Measurements from ENCODE around the gene DNAH2. TPM values are rescaled to one million over a fixed set of nuclear protein-coding genes. Genes with fewer than 3 reads are reported as not detected.

Gene DNAH2
- total and polyA plus RNA-seq, 2 of the 4 experiments (the other 2 are of a cell fraction): under 0.01 to 0.02 TPM

DNA sequence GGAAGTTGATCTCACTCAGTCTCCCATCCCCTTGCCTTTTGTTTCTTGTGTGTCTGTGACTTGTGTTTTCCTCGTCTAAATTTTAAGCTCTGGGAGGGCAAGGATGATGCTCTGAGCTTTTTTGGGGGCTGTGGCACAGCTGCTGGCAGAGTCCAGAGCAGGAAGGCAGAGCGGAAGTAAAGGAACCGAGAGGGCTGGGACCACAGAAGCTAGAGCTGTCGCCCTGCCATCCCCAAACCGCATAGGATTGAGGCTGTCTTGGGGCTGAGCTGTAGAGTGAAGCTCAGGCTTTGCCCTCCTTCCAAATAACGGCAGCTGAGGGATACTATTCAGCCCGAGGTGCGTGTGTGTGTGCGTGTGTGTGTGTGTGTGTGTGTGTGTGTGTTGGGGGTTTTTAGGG, 3.8 kb upstream of the DNAH2 start:
- H3K4me2 ChIP-seq (ENCODE audit: low read depth, low read length): no peak overlapping the region
- H3K4me1 ChIP-seq (ENCODE audit: control insufficient read depth, insufficient read depth, low read length): peaks cover 5% of the 10 kb centered on the region; the same call in 1 of the 2 replicates
- BruUV-seq (replicated peaks): no TSS peak
- H3K27me3 ChIP-seq (ENCODE audit: control insufficient read depth, insufficient read depth, low read length): peaks cover 59% of the 10 kb centered on the region
- DNase-seq: no peak
- H2AFZ ChIP-seq (replicated peaks; ENCODE audit: low read length, poor library complexity): no peak overlapping the region
- 70% methylated on average over 4 of the region's 9 CpGs; no CpG with 5 or more reads in 1 of the 2 experiments for WGBS, 2 experiments (ENCODE audit: extremely low coverage in 2 of 2, insufficient read length in 1 of 2)
- TF ChIP-seq POLR2A (IDR thresholded peaks at IDR 0.05; ENCODE audit: low read depth, low read length): no peak
- TF ChIP-seq, protein P1, sequence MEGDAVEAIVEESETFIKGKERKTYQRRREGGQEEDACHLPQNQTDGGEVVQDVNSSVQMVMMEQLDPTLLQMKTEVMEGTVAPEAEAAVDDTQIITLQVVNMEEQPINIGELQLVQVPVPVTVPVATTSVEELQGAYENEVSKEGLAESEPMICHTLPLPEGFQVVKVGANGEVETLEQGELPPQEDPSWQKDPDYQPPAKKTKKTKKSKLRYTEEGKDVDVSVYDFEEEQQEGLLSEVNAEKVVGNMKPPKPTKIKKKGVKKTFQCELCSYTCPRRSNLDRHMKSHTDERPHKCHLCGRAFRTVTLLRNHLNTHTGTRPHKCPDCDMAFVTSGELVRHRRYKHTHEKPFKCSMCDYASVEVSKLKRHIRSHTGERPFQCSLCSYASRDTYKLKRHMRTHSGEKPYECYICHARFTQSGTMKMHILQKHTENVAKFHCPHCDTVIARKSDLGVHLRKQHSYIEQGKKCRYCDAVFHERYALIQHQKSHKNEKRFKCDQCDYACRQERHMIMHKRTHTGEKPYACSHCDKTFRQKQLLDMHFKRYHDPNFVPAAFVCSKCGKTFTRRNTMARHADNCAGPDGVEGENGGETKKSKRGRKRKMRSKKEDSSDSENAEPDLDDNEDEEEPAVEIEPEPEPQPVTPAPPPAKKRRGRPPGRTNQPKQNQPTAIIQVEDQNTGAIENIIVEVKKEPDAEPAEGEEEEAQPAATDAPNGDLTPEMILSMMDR (conservative IDR thresholded peaks at IDR 0.05; ENCODE audit: low read depth, low read length): no peak
- no peak for TF ChIP-seq MAZ (IDR thresholded peaks at IDR 0.05; ENCODE audit: borderline replicate concordance, low read depth, low read length)
- TF ChIP-seq NFE2L2 (IDR thresholded peaks at IDR 0.05; ENCODE audit: low read depth, low read length): no peak
- no peak for TF ChIP-seq RAD21 (IDR thresholded peaks at IDR 0.05; ENCODE audit: low read length)
- TF ChIP-seq, protein P2, sequence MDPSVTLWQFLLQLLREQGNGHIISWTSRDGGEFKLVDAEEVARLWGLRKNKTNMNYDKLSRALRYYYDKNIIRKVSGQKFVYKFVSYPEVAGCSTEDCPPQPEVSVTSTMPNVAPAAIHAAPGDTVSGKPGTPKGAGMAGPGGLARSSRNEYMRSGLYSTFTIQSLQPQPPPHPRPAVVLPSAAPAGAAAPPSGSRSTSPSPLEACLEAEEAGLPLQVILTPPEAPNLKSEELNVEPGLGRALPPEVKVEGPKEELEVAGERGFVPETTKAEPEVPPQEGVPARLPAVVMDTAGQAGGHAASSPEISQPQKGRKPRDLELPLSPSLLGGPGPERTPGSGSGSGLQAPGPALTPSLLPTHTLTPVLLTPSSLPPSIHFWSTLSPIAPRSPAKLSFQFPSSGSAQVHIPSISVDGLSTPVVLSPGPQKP (IDR thresholded peaks at IDR 0.05; ENCODE audit: borderline replicate concordance, low read depth, low read length): no peak
- TF ChIP-seq MAFK (IDR thresholded peaks at IDR 0.05; ENCODE audit: low read depth, low read length): no peak
- TF ChIP-seq, protein P3, sequence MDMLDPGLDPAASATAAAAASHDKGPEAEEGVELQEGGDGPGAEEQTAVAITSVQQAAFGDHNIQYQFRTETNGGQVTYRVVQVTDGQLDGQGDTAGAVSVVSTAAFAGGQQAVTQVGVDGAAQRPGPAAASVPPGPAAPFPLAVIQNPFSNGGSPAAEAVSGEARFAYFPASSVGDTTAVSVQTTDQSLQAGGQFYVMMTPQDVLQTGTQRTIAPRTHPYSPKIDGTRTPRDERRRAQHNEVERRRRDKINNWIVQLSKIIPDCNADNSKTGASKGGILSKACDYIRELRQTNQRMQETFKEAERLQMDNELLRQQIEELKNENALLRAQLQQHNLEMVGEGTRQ (IDR thresholded peaks at IDR 0.05; ENCODE audit: low read depth, low read length): no peak
- TF ChIP-seq RCOR1 (IDR thresholded peaks at IDR 0.05; ENCODE audit: insufficient replicate concordance, low read length): no peak
- TF ChIP-seq FOS (IDR thresholded peaks at IDR 0.05; ENCODE audit: low read depth, low read length): no peak
- no peak for TF ChIP-seq MXI1 (IDR thresholded peaks at IDR 0.05; ENCODE audit: borderline replicate concordance, low read depth, low read length)
- no peak for TF ChIP-seq RFX5 (IDR thresholded peaks at IDR 0.05; ENCODE audit: low read depth, low read length)
- no peak for TF ChIP-seq CEBPB (IDR thresholded peaks at IDR 0.05; ENCODE audit: low read depth, low read length)
- H4K20me1 ChIP-seq (ENCODE audit: insufficient read depth, low read length): no peaks in the 10 kb centered on the region; the same call in 1 of the 2 replicates
- H2BK15ac ChIP-seq (ENCODE audit: low read depth, low read length): no peak overlapping the region
- H3K9ac ChIP-seq (ENCODE audit: low read depth, low read length): no peak overlapping the region
- no peak overlapping the region for H3K56ac ChIP-seq (ENCODE audit: extremely low read depth, insufficient read depth, low read length)
- H3K18ac ChIP-seq (ENCODE audit: low read depth, low read length): no peak overlapping the region
- no peak overlapping the region for H4K5ac ChIP-seq (ENCODE audit: low read depth, low read length)
- no peaks in the 10 kb centered on the region for H3K36me3 ChIP-seq (ENCODE audit: control insufficient read depth, insufficient read depth, low read length)
- H2BK20ac ChIP-seq (ENCODE audit: low read depth, low read length): no peak overlapping the region
- no peak overlapping the region for H2BK120ac ChIP-seq (ENCODE audit: low read depth, low read length)
- H3K23ac ChIP-seq (ENCODE audit: low read depth, low read length): 0 out of 2 replicates have a peak overlapping the region, but pooled peaks have one; percentile 33
- H2AK9ac ChIP-seq (replicated peaks; ENCODE audit: low read depth, low read length, poor library complexity): no peak overlapping the region
- POLR2A ChIA-PET (ENCODE audit: unreplicated experiment): no interaction called here
- 0 out of 2 replicates have a peak, but pooled peaks cover 4% of the 10 kb centered on the region for H3K9me1 ChIP-seq (ENCODE audit: insufficient read depth, low read length)
- H3K27ac ChIP-seq (ENCODE audit: insufficient read depth, low read length): no peak overlapping the region
- intact Hi-C loops (cut with micrococcal nuclease) (no loop called here), in situ Hi-C loops (cut with MboI; ENCODE audit: low sequenced_read_pairs) (no loop called here), dilution Hi-C loops (cut with HindIII; ENCODE audit: low sequenced_read_pairs, unreplicated experiment) (no loop called here)
- H3K14ac ChIP-seq (replicated peaks; ENCODE audit: low read depth, low read length): no peak overlapping the region
- no peak overlapping the region for H4K8ac ChIP-seq (ENCODE audit: low read depth in 2 of 2, low read length in 2 of 2)
- no peak for ATAC-seq (ENCODE audit: low read depth)
- H2BK5ac ChIP-seq (ENCODE audit: low read depth, low read length, poor library complexity, severe bottlenecking): no peak overlapping the region
- CTCF ChIA-PET: no interaction called here
- no peaks in the 10 kb centered on the region for H3K79me1 ChIP-seq (ENCODE audit: low read depth in 1 of 2, low read length in 2 of 2)
- no peak overlapping the region for H3K4me3 ChIP-seq (ENCODE audit: insufficient read depth, low read depth, low read length)
- H3K4ac ChIP-seq (ENCODE audit: low read depth, low read length): no peak overlapping the region
- no peaks in the 10 kb centered on the region for H3K9me3 ChIP-seq (ENCODE audit: control insufficient read depth, insufficient read depth, low read length)
- H2AK5ac ChIP-seq (ENCODE audit: low read depth, low read length): no peak overlapping the region; the same call in 1 of the 2 replicates
- no peak overlapping the region for H4K91ac ChIP-seq (ENCODE audit: insufficient read depth, low read depth, low read length)
